ENCODE results near the gene CCDC127.
"Not testable (repeated sequence)": the region's sequence is repeated elsewhere in the genome, so short reads cannot be mapped to it uniquely, and the experiment has no call there.

Gene CCDC127

GRCh38 chr5:233426-233825, 15.5 kb upstream of the CCDC127 start:
- not testable (repeated sequence) for DNase-seq (ENCODE audit: low read depth)

GRCh38 chr5:231661-232060, 13.7 kb upstream of the CCDC127 start:
- no peak for DNase-seq (ENCODE audit: low read depth)

- no peak for DNase-seq (ENCODE audit: low read depth)
Observed at GRCh38 chr5:230711-231110, 12.8 kb upstream of the CCDC127 start.

- DNase-seq (ENCODE audit: low read depth), result no peak
Observed at GRCh38 chr5:228886-229285, 10.9 kb upstream of the CCDC127 start.

DNA sequence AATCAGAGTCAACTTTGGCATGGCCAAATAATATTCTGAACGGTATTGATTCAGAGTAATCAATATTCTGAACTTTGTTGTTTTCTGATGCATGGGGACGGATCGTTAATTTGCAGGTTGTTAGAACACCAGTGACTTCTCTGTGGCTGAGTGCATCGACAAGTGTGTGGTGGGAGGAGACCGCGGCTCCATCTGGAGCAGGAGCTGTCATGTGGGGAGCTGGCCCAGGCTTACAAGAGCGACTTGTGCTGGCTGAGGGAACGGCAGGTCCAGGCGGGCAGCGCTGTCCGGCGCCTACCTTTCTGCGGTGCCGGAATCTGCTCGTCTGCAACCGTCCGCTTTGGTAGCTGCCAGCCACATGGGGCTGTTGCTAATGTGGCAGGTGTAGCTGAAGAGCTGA, 9.4 kb upstream of the CCDC127 start:
- not testable (repeated sequence) for DNase-seq (ENCODE audit: low read depth)

- no peak for DNase-seq (ENCODE audit: low read depth)
Observed at GRCh38 chr5:225334-225733, 7.4 kb upstream of the CCDC127 start.

- DNase-seq (ENCODE audit: low read depth), result no peak
Observed at GRCh38 chr5:223791-224190, 5.8 kb upstream of the CCDC127 start.

DNA sequence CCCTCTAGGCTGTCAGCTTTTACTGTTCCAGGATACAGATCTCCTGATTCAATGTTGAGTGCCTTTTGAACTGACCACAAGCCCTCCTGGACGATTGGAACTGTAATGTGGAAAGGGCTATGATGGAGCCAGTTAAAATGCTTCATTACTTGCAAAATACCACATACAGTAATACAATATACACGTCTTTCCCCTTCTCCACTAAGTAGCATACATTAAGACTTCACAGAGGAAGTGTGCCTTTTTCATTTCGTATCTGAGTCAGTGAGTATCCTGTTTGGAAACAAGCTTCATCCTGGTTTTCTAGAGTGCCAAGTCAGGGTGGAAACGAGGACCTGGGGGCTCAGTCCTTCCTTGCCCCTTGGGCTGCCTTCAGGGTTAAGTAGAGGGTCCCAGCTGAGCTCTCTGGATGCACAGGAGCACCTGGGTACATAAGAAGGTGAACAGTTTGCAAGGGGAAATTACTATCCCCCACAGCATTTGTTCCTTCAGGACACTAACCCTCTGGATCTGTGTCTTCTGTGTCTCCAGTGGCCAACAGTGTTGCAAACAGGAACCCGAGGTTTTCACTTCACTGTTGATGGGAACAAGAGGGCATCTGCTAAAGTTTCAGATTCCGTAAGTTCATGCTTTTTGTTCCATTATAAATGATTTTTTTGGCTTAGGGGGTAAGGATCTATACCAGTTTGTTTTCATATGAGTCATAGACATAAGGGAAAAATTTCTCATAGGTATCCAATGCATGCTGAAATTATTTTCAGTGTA, 5.2 kb upstream of the CCDC127 start:
- not testable (repeated sequence) for DNase-seq (ENCODE audit: low read depth)

GRCh38 chr5:219991-220390, 2.0 kb upstream of the CCDC127 start:
- no peak for DNase-seq (ENCODE audit: low read depth)

DNA sequence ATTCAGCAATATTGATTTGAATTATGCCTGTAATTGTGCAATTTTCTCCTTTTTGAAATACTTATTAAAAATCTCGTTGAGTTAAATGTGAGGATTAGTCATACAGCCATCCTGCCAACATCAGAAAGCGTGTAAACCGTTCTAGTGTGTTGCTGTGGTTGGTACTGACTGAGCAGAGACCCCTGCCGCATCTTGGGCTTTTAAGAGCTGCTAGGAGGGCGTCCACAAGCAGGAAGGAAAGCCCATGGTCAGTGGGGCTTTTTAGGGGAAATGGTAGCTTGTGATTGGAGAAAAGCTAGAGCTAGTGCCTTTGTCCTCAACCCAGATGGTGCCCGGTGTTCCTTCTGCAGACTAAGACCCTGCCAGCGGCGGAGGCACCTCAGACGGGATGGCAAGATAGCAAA, 1.5 kb upstream of the CCDC127 start:
- DNase-seq (ENCODE audit: low read depth), result no peak

GRCh38 chr5:218457-219291, 721 bp upstream of the CCDC127 start:
- DNase-seq (ENCODE audit: low read depth), result no peak

- DNase-seq (ENCODE audit: low read depth), result not testable (repeated sequence)
Observed at GRCh38 chr5:216076-216475, 1.9 kb downstream of the CCDC127 start.

DNA sequence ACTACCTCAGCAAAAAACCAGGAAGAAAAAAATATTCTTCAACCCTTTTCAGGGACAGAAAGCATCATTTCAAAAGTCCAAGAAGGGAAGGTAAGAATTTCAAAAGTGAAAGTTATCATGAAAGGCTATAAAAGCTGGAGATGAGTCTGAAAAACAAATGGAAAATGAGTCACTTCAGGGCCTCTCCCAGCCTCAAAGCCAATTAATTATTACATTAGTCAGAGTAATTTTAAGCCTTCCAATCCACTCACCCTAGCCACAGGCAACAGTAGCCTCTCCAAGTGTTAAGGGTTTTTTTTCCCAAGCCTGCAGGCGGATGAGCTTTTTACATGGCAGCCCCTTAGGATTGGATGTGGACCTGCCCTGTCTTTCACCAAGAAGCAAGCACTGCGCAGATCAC, 2.7 kb downstream of the CCDC127 start:
- DNase-seq (ENCODE audit: low read depth), result not testable (repeated sequence)

DNA sequence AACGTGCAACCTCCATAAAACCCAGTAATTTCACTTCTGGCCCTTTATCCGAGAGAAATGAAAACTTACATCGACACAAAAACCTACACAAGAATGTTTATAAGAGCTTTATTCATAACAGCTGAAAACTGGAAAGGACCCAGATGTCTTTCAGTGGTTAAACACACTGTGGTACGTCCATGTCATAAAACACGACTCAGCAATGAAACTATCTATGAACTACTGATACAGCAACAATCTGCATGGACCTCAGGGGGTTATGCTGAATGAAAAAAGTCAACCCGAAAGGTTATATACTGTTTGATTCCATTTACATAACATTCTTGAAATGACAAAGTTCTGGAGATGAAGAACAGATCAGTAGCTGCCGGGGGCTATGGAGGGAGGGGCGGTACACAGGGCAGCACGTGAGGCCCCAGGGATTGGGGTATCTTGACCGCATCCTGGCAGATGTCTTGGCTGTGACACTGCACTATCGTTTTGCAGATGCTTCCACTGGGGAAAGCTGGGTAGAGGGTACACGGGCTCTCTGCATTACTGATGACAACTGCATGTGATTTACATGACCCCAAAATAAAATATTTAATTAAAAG, 4.1 kb downstream of the CCDC127 start:
- no peak for DNase-seq (ENCODE audit: low read depth)

DNA sequence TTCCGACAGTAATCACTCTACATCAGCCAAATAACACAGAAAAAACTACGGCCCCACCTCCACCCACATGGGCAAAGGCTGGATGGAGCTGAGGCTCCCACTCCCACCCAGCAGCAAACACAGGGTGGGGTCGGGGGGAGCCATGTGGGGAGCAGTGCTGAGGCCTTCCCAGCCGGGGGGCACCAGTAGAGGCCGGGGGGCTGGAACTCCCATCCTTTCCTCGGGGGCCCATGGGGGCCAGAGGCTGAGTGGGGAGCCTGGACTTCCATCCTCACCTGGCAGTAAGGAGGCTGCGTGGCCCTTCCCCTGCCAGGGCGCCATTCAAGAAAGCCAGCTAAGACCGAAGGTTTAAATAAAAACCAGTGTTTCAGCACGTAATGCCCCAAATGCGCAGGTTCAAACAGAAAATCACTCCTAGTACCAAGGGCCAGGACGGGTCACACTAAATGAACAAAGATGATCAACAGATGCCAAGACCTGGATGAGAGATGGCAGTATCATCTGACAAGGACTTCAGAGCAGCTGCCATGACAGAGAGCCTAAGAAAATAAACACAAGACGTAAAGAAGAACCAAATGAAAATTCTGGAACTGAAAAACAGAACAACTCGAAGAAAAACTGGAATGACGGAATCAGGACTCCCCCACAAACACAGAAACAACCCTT, 9.4 kb downstream of the CCDC127 start:
- no peak for DNase-seq (ENCODE audit: low read depth)

DNA sequence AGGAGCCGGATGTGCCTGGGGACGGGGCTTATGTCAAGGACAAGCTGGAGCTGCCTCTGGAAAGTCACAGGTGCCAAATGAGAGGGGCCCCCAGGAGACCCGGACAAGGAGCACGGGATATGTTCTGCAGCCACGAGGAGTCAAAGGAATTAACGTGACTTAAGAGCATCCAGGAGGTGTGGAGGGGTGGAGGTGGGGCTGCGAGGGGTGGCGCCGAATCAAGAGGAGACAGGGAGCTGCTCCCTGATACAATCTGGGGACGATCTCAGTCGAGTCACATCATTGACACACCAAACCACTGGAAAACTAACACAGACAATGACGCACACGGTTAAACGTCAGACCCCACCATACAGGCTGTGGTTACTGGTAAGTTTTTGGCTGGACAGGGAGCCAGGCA, 10.4 kb downstream of the CCDC127 start:
- no peak for DNase-seq (ENCODE audit: low read depth)

GRCh38 chr5:206927-207536, 10.9 kb downstream of the CCDC127 start:
- no peak for DNase-seq (ENCODE audit: low read depth)

DNA sequence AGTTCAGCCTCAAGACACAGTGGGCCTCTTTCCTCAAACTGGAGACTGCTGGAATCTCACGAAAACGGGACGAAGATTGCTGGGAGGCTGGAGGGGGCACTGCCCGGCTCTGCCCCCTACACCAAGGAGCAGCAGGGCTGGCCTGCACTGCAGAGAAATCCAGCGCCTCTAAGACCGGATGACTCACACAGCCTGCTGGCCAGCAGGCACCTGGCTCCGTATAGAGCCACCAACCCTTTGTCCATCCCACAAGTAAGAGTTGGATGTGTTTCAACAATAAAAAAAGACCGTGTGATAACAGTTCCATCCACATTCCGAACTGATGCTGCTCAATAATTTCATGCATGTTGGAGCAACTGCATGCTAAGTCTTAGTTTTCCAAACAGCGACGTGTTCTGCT, 11.5 kb downstream of the CCDC127 start:
- DNase-seq (ENCODE audit: low read depth), result no peak

DNA sequence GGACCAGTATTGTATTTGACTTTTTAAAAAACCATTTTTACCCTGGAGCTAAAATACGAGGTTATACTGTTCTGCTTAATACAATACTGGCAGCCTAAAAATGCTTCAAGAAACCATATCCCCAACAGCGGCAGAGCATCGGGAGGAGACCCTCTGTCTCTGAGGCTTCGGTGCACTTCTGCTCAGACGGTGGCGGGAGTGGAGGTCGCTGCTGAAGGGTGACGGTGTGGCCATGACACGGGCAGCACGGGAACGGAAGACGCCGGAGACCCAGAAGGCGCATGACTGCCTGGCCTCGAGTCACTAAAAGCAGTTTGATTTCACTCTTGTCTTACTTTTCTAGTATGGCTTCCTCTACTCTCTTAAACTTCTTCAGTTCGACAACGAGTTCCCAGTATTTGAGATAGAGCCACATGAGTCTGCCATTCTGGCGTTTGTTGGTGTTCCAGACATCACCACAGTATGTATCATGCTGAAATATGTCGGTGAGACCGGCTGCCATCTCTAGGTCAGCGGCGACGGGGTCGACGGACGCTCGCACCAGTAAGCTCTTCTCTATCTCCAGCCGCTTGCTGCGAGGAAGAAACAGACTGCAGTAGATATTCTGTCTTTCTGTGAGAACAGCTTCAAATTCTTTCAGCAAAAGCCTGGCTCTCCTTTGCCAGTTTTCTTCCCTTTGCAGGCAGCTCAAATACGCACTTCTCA, 12.8 kb downstream of the CCDC127 start:
- no peak for DNase-seq (ENCODE audit: low read depth)

DNA sequence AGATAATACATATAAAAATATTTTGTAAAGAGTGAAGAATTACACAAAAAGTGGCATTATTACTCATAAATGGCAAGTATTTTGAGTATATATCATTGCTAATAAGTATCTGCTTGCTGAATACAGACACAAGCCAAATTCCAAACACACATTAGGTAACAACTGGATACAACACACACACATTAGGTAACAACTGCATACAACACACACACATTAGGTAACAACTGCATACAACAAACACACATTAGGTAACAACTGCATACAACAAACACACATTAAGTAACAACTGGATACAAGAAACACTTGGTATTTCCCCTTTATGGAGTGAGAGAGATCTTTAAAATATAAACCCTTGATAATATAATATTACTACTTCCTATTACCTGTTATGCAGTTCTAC, 13.5 kb downstream of the CCDC127 start:
- no peak for DNase-seq (ENCODE audit: low read depth)

DNA sequence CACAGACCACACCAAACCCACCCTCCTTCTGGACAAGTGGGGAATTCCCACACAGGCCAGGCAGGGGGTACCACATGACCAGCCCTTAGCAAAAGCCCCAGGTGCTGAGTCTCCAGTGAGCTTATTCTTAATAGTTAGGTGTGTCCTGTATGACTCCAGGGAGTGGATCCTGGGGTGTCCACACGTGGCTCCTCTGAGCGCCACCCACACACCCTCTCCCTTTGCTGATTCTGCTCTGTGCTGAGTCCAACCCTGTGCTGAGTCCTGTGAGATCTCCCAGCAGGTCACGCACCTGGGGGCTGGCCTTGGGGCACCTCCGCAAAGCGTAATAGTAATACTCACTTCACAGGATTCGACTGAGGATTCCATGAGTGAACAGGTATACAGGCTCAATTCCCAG, 14.0 kb downstream of the CCDC127 start:
- no peak for DNase-seq (ENCODE audit: low read depth)

Measured in activated T-cell treated with anti-CD3 and anti-CD28 coated beads for 24 hours (primary cell).